Aortic smooth muscle cell (primary cell): Measurements from ENCODE around the gene BTC. TPM values are rescaled to one million over a fixed set of nuclear protein-coding genes. Genes with fewer than 3 reads are reported as not detected.

Source experiments
- total RNA-seq: library from RNA; depleted of rRNA; stranded (reverse); fragments of >200 nt; gene quantifications from 2 replicates; pipeline ENCODE4 v1.2.3, GENCODE V29; 2014

Gene BTC, protein sequence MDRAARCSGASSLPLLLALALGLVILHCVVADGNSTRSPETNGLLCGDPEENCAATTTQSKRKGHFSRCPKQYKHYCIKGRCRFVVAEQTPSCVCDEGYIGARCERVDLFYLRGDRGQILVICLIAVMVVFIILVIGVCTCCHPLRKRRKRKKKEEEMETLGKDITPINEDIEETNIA
- total RNA-seq, result 0.92 and 0.93 TPM in 2 replicates

GRCh38 chr4:74794382-74795010 is at the start of gene BTC:
Gene BTC (minus strand): TSS chr4:74794523. CDS start chr4:74794325, 198 bp downstream.

Other genes starting within 250 kb of the BTC start
- 3.2 and 7.8 TPM in 2 replicates for gene PARM1, start 138.6 kb upstream of the BTC start, total RNA-seq